Limb (tissue), 2 donors: ENCODE measurements around the gene LENEP.

ENCODE experiments used
- DNase-seq, 2 donors: peaks; one replicate each; pipeline ENCODE4 v3.0.0-alpha.2; 2016; ENCODE audit errors: extremely low spot score in 2 of 2

LENEP gene

DNA sequence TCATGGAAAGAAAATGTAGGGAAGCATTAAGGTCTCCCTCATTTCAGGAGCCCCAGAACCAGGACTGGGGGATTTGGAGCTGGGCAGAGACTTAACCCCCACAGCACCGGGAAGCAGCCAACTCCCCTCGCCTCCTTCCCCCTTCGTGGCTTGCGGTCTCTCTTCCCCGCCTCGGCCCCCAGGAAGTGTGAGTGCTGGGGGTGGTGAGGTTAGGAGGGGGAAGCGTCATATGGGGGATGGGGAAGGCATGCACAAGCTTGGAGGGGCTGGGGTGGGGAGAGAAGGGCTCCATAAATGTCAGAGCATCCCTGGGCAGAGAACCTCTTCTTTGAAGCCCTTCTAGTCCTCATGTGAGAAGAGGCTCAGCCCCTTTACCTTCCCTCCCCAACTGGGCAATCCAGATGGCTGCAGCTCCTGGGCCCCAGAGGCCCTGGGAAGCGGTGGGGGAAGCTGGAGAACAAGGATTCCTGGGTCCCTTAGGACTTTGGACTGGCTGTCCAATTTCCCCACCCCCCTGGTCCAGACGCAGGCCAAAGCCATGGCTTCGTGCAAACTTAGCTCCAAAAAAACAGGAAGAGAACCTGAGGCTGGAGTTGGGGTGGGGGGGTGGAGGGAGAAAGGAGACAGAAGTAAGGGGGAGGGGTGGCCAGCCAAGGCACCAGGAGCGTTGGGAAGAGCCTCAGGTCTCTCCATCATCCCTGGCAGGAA lies 17.0 kb downstream of the LENEP start:
- DNase-seq, result no peak

DNA sequence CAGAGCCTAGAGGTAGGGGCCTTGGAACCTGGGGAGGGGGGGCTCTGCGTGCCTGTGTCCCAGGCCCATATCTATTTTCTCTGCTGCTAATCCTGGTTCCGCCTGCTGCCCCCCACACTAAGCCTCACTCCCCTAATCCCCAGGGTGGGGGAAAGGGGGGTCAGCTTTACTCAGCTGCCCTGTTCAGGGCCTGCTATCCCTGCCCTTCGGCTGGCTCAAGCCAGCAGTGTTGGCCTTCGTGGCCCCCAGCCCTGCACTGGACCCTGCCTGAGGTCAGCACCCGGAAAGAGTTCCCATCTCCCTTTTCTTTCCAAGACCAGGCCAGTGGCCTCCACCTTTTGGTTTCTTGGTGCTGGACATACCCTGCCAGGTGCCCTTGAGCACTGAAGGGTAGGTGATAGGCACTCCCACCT lies 17.6 kb downstream of the LENEP start:
- DNase-seq, result no peak

DNA sequence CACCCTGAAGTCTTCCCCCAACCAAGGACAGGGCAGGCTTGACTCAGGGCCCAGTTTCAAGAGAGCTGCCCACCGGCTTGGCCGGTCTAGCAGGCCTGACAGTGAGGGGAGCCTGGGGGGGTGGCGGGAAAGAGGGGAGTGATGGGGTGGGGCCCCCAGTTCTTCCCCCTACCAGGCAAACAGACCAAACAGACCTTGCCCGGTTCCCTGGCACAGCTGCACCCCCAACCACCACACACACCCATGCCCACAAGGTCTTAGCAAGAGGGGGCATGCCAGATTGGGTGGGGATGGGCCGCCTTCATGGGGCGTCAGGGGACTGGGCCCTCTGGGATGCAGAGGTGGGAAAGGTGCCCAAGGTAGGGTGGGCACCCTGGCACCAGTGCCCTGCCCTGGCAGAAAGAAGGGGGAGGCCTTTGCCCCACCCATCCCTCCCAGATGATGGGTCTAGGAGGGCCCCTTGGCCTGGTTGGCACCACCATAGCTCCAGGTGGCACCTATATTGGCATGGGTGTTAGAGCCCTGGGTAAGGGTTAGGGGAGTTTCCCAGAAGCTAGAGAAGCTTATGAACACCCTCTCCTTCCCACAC lies 18.1 kb downstream of the LENEP start:
- no peak for DNase-seq

DNA sequence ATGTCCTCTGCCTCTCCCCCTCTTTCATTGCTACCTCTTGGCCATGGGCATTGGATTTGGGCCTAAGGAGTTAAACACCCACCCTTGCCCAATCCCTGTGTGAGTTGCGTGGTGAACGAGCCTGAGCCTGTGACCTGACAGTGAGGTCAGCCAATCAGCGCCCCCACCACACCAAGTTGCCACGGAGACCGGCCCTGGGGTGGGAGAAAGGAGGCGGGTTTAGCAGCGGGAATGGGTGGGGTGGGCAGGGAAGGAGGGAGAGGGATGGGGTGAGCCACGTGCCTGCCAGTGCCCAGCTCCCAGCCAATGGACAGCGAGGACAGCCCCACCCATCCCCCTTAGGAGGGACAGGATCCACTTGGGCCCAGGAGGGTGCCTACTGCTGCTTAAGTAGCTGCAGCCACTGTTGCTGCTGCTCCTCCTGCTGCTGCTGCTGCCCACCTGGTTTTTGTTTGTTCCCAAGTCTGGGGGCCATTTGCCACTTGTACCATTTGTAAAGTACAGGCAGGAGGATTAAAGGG lies 18.7 kb downstream of the LENEP start:
- DNase-seq, result peak in 1 of 2 donors; percentile 63

DNA sequence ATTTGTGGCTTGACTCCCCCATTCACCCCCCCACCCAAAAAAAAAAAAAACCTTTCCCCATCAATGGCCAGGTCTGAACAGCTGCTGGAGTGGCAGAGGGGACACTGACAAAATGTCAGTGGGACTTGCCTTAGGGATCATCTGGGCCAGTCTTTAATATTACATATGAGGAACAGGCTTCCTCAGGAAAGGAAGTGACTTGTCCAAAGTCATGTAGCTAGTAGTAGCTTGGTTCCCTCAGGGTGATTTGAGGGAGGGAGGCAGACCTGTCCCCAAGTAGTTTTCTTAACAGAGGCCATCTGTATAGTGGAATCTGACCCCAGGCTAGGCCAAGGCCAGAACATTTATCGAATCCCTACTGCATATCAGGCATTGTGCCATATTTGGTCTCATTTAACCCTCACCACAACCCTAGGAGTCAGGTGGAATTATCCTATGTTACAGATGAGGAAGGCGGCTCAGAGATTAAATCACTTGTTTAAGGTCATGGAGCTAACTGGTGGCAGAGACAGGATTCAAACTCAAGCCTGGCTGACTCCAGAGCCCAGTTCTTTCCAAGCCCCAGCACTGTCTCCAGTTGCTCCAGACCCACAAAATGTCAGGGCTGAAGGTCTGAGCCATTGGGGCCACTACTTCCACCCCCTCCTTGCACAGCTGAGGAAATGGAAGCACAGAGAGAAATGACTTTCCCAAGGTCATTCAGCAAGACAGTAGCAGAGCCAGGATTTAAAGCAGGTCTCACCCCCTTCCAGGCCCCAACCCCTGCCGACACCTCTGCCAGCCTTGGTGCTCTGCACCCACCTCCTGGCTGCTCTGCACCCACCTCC lies 19.6 kb downstream of the LENEP start:
- no peak for DNase-seq

DNA sequence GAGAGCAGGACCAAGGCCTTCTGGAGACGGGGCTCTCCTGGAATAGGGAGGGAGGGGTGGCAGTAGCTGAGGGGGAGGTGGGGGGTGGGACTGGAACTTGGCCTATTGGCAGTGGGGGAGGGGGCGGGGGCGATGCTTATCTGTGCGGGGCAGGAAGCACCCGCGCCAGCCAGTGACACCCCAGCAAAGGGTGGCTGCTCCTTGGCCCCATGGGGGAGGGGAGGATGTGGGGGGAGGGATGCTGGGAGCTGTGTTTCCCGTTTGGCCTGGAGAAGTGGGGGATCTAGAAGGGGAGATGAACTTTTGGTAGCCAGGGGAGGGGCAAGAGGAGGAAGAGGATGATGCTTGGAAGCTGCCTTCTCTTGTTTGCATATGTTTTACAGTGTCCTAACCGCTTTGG lies 20.2 kb downstream of the LENEP start:
- no peak for DNase-seq

DNA sequence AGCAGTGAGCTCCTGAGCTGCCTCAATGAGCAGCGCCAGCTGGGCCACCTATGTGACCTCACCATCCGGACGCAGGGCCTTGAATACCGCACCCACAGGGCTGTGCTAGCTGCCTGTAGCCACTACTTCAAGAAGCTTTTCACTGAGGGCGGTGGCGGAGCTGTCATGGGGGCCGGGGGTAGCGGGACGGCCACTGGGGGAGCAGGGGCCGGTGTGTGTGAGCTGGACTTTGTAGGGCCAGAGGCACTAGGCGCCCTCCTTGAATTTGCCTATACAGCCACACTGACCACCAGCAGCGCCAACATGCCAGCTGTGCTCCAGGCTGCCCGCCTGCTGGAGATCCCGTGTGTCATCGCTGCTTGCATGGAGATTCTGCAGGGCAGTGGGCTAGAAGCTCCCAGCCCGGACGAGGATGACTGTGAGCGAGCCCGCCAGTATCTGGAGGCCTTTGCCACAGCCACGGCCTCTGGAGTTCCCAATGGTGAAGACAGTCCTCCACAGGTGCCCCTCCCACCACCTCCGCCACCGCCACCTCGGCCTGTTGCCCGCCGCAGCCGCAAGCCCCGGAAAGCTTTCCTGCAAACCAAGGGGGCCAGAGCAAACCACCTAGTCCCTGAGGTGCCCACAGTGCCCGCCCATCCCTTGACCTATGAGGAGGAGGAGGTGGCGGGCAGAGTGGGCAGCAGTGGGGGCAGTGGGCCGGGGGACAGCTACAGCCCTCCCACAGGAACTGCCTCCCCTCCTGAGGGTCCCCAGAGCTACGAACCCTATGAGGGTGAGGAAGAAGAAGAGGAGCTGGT lies 21.5 kb downstream of the LENEP start:
- no peak for DNase-seq

DNA sequence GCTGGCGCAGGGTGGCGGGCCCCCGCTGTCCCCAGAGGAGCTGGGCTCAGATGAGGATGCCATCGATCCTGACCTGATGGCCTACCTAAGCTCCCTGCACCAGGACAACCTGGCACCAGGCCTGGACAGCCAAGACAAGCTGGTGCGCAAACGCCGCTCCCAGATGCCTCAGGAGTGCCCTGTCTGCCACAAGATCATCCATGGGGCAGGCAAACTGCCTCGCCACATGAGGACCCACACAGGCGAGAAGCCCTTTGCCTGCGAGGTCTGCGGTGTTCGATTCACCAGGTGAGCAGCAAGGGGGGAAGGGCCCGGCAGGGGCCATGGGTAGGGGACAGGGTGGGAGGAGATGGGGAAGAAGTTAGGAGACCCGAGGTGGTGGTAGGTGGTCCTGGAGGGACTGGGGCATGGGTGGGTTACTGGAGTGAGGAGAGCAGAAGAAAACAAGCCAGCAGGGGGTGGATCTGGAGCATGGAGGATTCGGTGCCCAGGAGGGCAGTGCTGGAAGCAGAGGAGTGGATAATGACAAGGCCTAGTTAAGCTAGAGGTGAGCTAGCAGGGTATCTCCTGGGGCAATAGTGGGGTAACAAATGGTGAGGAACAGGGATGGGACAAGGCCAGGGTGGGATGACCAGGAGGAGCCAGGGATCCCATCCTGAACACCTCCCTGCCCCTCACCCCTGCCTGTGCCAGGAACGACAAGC lies 22.3 kb downstream of the LENEP start:
- DNase-seq, result no peak

DNA sequence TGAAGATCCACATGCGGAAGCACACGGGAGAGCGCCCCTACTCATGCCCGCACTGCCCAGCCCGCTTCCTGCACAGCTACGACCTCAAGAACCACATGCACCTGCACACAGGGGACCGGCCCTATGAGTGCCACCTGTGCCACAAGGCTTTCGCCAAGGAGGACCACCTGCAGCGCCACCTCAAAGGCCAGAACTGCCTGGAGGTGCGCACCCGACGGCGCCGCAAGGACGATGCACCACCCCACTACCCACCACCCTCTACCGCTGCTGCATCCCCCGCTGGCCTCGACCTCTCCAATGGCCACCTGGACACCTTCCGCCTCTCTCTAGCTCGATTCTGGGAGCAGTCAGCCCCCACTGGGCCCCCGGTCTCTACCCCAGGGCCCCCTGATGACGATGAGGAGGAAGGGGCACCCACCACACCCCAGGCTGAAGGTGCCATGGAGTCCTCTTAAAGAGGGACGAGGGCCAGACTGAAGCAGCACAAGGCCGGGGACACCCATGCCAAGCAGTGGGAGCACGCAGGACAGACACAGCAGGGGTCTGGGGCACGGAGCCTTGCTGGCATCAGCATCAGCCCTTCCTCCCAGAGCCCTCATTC lies 22.9 kb downstream of the LENEP start:
- no peak for DNase-seq

DNA sequence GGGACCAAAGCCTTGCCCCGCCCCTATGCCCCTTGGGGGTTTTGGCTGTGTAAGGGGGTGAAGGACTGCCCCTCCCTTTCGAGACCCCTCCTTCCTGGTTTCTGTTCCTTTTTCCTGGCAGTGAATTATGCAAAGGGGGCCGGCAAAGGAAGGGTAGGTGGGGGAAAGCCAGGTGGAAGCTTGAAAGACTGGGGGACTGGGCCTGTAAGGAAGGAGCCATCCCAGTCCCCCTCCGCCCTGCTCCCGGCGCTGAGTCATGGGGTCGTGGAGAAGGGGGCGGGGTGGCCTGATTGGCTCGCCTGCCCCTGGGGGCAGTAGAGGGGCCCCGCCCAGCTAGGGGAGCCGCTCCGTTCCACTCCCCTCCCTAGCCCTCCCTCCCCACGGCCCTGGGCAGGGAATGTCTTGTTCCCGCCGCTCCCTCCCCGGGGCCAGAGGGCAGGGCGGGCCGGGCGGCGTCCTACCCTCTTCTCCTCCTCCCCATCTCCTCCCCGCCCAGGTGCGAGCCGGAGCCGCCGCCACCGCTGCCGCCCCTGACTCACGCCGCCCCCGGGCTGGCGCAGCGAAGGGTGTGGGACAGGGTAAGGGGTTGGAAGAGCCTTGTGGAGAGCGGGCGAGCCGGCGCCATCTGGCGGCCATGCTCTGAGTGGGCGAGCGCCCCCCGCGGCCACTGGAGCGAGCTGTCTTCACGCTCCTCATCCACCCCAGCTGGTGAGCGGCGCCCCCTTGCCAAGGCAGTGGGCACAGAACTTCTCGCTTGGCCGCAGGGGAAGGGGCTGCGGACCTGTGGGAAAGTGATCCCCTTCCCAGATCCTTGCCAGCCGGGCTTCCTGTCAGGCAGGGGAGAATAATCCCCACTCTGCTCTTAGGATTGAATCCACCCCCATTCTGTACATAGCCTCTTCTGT lies 23.9 kb downstream of the LENEP start:
- DNase-seq, result peak; percentile 82 to 95

DNA sequence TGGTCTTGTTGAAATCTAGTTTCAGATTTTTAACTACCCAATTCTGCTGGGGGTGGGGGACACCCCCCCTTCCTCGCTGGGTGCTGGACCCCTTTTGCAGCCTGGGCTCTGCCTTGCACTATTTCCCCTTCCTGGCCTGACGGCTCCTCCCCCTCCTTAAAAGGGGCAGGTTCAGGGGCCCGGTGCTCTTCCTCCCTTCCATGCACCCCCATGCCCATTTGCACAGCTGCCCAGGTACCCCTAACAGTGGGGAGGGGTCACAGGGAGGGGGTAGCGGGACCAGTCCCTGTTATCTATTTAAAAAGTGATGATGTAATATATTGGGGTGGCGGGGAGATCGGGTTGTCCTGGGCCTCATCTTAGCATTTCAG lies 24.5 kb downstream of the LENEP start:
- DNase-seq, result no peak

DNA sequence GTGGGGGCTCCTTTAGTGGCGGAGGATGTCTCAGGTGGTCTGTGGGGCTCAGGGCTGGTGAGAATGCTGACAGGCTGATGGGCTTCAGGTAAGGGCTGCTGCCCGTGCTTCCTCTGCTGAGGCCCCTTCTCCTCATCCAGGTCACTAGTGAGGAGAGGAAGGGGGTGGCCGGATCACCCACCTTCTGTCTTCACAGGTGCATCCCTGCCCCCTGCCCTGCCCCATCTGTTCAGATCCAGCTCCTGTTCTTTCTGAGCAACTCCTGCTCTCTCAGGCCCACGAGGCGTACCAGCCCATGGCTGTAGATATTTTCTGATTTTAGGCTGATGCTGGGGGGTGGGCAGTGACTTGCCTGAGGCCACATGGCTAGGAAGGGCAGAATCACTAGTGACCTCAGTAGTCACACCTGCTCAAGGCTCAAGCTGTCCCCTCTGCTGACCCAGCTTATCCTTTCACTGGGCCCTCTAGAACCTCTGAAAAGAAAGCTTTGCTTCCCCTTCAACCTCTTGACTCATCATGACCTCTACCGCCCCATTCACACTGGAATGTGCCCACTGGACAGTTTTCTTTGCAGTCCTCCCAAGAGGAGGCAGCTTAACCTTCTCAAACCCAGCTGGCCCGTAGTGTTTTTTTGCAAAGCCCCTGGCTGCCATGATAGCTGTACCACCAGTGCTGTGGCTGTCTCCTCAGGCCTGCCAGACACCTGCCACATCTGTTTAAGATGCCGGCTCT lies 25.4 kb downstream of the LENEP start:
- no peak for DNase-seq

DNA sequence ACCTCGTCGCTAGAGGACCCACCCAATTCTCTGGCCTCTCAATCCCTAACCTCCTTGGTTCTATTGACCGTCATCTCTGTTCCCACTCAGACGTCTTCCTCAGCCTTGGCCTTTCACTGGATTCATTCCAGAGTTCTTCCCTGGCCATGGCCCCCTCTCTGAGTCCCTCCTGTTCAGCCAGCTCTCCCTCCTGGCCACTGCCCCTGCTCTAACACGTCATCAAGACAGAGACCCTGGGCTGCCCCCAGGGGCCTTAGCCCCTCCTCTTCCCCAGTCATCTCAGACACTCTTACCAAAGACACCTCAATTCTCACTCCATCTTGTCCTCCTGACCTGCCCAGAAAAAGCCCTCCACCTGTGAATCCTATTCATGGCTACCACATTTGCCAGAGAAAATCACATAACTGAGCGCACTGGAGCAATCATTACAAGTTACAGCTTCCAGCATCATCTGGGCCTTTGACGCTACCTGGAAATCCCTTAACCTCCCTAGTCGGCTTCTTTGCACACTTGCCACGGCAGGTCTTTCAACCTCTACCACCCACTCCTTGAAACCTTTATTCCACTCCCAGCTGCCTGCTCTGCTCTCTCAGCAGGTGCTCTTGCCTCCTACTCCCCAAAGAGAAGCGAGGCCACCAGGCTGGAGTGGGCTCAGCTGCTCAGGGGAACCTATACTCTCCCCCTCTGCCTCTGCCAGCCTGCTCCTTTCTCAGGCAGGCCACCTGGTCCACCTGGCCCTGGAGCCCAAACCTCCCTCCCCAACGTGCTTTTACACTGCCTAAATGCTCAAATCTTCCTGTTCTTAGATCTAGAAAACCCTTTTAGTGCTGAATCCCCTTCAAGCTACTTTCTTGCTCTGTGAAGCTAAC lies 26.2 kb downstream of the LENEP start:
- no peak for DNase-seq

DNA sequence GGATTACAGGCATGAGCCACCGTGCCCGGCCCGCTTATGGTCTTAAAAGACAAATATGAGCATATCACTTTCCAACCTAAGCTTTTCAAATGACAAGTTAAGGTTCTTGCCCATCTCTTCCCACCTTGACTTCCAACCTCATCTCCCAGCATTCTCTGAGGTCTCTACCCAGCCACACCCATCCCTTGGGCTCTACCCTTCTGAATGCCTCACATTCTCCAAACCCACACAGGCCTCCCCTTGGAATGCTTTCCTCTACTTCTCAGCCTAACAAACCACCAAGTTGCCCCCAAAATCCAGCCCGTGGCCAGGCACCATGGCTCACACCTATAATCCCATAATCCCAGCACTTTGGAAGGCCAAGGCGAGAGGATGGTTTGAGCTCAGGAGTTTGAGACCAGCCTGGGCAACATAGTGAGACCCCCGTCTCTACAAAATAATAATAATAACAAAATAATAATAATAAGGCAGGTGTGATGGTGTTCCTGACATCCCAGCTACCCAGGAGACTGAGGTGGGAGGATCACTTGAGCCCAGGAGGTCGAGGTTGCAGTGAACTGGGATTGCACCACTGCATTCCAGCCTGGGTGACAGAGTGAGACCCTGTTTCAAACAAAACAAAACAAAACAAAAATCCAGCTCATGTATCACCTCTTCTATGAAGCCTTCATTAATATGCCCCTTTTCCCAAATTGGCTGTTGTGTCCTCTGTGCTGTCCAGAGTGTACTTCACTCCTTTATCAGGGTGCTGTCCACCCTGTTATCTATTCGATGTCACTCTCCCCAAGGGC lies 28.9 kb downstream of the LENEP start:
- DNase-seq, result no peak

DNA sequence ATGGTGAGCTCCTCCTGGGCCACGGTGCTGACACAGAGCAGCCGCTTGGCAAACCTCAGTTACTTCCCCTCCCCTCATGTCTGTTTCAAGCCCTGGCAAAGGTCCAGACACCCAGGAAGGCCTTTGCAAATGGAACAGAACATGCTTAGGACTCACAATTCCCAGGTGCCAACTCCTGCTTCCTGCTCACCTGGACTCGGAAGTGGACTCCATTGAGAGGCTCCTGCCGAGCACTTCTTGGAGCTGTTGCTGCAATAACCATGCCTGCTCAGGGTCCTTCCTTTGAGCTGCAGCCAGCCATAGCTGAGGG lies 29.5 kb downstream of the LENEP start:
- no peak for DNase-seq

DNA sequence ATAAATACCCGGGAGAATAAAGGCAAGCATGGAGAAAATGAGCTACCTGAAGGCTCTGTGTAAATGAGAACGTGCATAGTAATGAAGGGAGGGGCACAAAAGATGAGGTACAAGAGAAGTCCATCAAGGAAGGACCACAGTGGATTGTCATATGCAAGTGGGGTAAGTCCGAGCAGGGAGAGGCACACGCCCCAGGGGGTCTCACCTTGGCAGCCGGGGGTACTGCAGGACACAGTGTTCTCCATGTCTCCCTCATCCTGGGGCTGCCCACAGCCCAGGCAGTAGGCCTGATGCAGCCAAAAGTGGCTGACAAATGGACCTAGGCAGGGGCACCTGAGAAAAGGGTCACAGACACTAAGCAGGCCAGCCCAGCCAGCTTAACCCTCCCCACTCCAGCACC lies 30.2 kb downstream of the LENEP start:
- no peak for DNase-seq

DNA sequence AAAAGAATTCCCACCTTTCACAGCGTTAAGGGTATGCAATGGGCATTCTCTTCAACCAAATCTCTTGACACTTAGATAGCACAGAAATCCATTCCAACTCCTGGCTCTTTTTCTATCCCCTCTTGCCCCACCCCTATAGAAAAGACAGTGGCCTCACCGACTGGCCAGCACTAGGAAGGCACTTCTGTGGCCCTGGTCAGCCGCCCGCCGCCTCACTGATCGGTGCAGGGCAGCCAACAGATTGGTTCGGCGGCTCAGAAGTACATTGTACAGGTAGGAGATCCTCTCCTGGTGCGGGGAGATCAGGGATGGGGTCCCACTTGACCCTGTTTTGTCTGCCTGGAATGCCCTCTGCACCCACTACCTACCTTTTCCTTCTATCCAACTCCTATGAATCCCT lies 30.9 kb downstream of the LENEP start:
- DNase-seq, result no peak
